Measurements from ENCODE around the gene DPP10.

DPP10 gene

GRCh38 chr2:114548151-114548550, 105.7 kb downstream of the DPP10 start:
- Histone ChIP-seq H3K36me3 (ENCODE audit: insufficient read depth, insufficient read length, low read length) (no peaks in the 10 kb centered on the region), H3K9me3 (ENCODE audit: insufficient read depth, low read length) (no peaks in the 10 kb centered on the region), H3K4me1 (ENCODE audit: insufficient read depth, insufficient read length) (no peaks in the 10 kb centered on the region), H3K9ac (ENCODE audit: insufficient read length, low read depth) (no peak overlapping the region), H3K4me3 (ENCODE audit: insufficient read length, low read depth) (no peak overlapping the region), H3K27me3 (ENCODE audit: insufficient read depth, insufficient read length) (no peaks in the 10 kb centered on the region)
- TF ChIP-seq YY1 (IDR thresholded peaks at IDR 0.05; ENCODE audit: insufficient read depth, insufficient read length) (no peak), SUZ12 (IDR thresholded peaks at IDR 0.05; ENCODE audit: extremely low read depth, insufficient read depth, insufficient read length) (no peak), ZNF274 (IDR thresholded peaks at IDR 0.05; ENCODE audit: low read depth, low read length) (no peak)
- no peak for DNase-seq (ENCODE audit: low read depth, low spot score)

- no peaks in the 10 kb centered on the region for H3K9me3 ChIP-seq (ENCODE audit: insufficient read depth, low read length)
- no peaks in the 10 kb centered on the region for H3K4me1 ChIP-seq (ENCODE audit: insufficient read depth, insufficient read length)
- H3K36me3 ChIP-seq (ENCODE audit: insufficient read depth, insufficient read length, low read length), result no peaks in the 10 kb centered on the region
- TF ChIP-seq YY1 (IDR thresholded peaks at IDR 0.05; ENCODE audit: insufficient read depth, insufficient read length) (no peak), SUZ12 (IDR thresholded peaks at IDR 0.05; ENCODE audit: extremely low read depth, insufficient read depth, insufficient read length) (no peak), ZNF274 (IDR thresholded peaks at IDR 0.05; ENCODE audit: low read depth, low read length) (no peak)
- H3K4me3 ChIP-seq (ENCODE audit: insufficient read length, low read depth), result no peak overlapping the region
- no peak overlapping the region for H3K9ac ChIP-seq (ENCODE audit: insufficient read length, low read depth)
- DNase-seq (ENCODE audit: low read depth, low spot score), result no peak
- H3K27me3 ChIP-seq (ENCODE audit: insufficient read depth, insufficient read length), result no peaks in the 10 kb centered on the region
These were observed 107.9 kb downstream of the DPP10 start for GRCh38 chr2:114550364-114550763.

- Histone ChIP-seq H3K36me3 (ENCODE audit: insufficient read depth, insufficient read length, low read length) (no peaks in the 10 kb centered on the region), H3K9ac (ENCODE audit: insufficient read length, low read depth) (no peak overlapping the region), H3K27me3 (ENCODE audit: insufficient read depth, insufficient read length) (no peaks in the 10 kb centered on the region), H3K4me1 (ENCODE audit: insufficient read depth, insufficient read length) (no peaks in the 10 kb centered on the region), H3K9me3 (ENCODE audit: insufficient read depth, low read length) (no peaks in the 10 kb centered on the region), H3K4me3 (ENCODE audit: insufficient read length, low read depth) (no peak overlapping the region)
- TF ChIP-seq ZNF274 (IDR thresholded peaks at IDR 0.05; ENCODE audit: low read depth, low read length) (no peak), YY1 (IDR thresholded peaks at IDR 0.05; ENCODE audit: insufficient read depth, insufficient read length) (no peak), SUZ12 (IDR thresholded peaks at IDR 0.05; ENCODE audit: extremely low read depth, insufficient read depth, insufficient read length) (no peak)
- peak; percentile 61 for DNase-seq (ENCODE audit: low read depth, low spot score)
These were observed 108.7 kb downstream of the DPP10 start for GRCh38 chr2:114550895-114551793.

- H3K36me3 ChIP-seq (ENCODE audit: insufficient read depth, insufficient read length, low read length), result no peaks in the 10 kb centered on the region
- no peak for TF ChIP-seq ZNF274 (IDR thresholded peaks at IDR 0.05; ENCODE audit: low read depth, low read length)
- no peak for TF ChIP-seq YY1 (IDR thresholded peaks at IDR 0.05; ENCODE audit: insufficient read depth, insufficient read length)
- TF ChIP-seq SUZ12 (IDR thresholded peaks at IDR 0.05; ENCODE audit: extremely low read depth, insufficient read depth, insufficient read length), result no peak
- DNase-seq (ENCODE audit: low read depth, low spot score), result no peak
These were observed 110.6 kb downstream of the DPP10 start for GRCh38 chr2:114553027-114553426.

GRCh38 chr2:114569166-114569565, 126.7 kb downstream of the DPP10 start:
- H3K36me3 ChIP-seq (ENCODE audit: insufficient read depth, insufficient read length, low read length), result no peaks in the 10 kb centered on the region
- no peak for DNase-seq (ENCODE audit: low read depth, low spot score)
- no peaks in the 10 kb centered on the region for H3K4me1 ChIP-seq (ENCODE audit: insufficient read depth, insufficient read length)
- H3K4me3 ChIP-seq (ENCODE audit: insufficient read length, low read depth), result no peak overlapping the region
- H3K9me3 ChIP-seq (ENCODE audit: insufficient read depth, low read length), result no peaks in the 10 kb centered on the region
- TF ChIP-seq ZNF274 (IDR thresholded peaks at IDR 0.05; ENCODE audit: low read depth, low read length) (no peak), SUZ12 (IDR thresholded peaks at IDR 0.05; ENCODE audit: extremely low read depth, insufficient read depth, insufficient read length) (no peak), YY1 (IDR thresholded peaks at IDR 0.05; ENCODE audit: insufficient read depth, insufficient read length) (no peak)
- H3K27me3 ChIP-seq (ENCODE audit: insufficient read depth, insufficient read length), result no peaks in the 10 kb centered on the region
- no peak overlapping the region for H3K9ac ChIP-seq (ENCODE audit: insufficient read length, low read depth)

More at GRCh38 chr2:114553027-114553426, 110.6 kb downstream of the DPP10 start:
- Histone ChIP-seq H3K27me3 (ENCODE audit: insufficient read depth, insufficient read length) (no peaks in the 10 kb centered on the region), H3K4me3 (ENCODE audit: insufficient read length, low read depth) (no peak overlapping the region), H3K9ac (ENCODE audit: insufficient read length, low read depth) (no peak overlapping the region), H3K4me1 (ENCODE audit: insufficient read depth, insufficient read length) (no peaks in the 10 kb centered on the region), H3K9me3 (ENCODE audit: insufficient read depth, low read length) (no peaks in the 10 kb centered on the region)

GRCh38 chr2:114577657-114578056, 135.2 kb downstream of the DPP10 start:
- no peaks in the 10 kb centered on the region for H3K27me3 ChIP-seq (ENCODE audit: insufficient read depth, insufficient read length)
- H3K9me3 ChIP-seq (ENCODE audit: insufficient read depth, low read length), result no peaks in the 10 kb centered on the region
- H3K36me3 ChIP-seq (ENCODE audit: insufficient read depth, insufficient read length, low read length), result no peaks in the 10 kb centered on the region
- no peak overlapping the region for H3K9ac ChIP-seq (ENCODE audit: insufficient read length, low read depth)
- no peak for DNase-seq (ENCODE audit: low read depth, low spot score)
- TF ChIP-seq ZNF274 (IDR thresholded peaks at IDR 0.05; ENCODE audit: low read depth, low read length) (no peak), YY1 (IDR thresholded peaks at IDR 0.05; ENCODE audit: insufficient read depth, insufficient read length) (no peak), SUZ12 (IDR thresholded peaks at IDR 0.05; ENCODE audit: extremely low read depth, insufficient read depth, insufficient read length) (no peak)
- no peaks in the 10 kb centered on the region for H3K4me1 ChIP-seq (ENCODE audit: insufficient read depth, insufficient read length)
- H3K4me3 ChIP-seq (ENCODE audit: insufficient read length, low read depth), result no peak overlapping the region

- TF ChIP-seq ZNF274 (IDR thresholded peaks at IDR 0.05; ENCODE audit: low read depth, low read length) (no peak), SUZ12 (IDR thresholded peaks at IDR 0.05; ENCODE audit: extremely low read depth, insufficient read depth, insufficient read length) (no peak), YY1 (IDR thresholded peaks at IDR 0.05; ENCODE audit: insufficient read depth, insufficient read length) (no peak)
- no peaks in the 10 kb centered on the region for H3K27me3 ChIP-seq (ENCODE audit: insufficient read depth, insufficient read length)
- no peaks in the 10 kb centered on the region for H3K36me3 ChIP-seq (ENCODE audit: insufficient read depth, insufficient read length, low read length)
- no peak overlapping the region for H3K4me3 ChIP-seq (ENCODE audit: insufficient read length, low read depth)
- no peak overlapping the region for H3K9ac ChIP-seq (ENCODE audit: insufficient read length, low read depth)
- H3K9me3 ChIP-seq (ENCODE audit: insufficient read depth, low read length), result no peaks in the 10 kb centered on the region
- no peak for DNase-seq (ENCODE audit: low read depth, low spot score)
- no peaks in the 10 kb centered on the region for H3K4me1 ChIP-seq (ENCODE audit: insufficient read depth, insufficient read length)
These were observed 137.1 kb downstream of the DPP10 start for GRCh38 chr2:114579542-114579941.

All from NT2/D1 (cell line).